Measurements from ENCODE around the gene ZNF281.

Gene ZNF281

GRCh38 chr1:200366577-200367253 lies 43.1 kb downstream of the ZNF281 start:
- Histone ChIP-seq H3K4me2 (ENCODE audit: low read depth, low read length, poor library complexity, severe bottlenecking) (no peak overlapping the region), H3K4me1 (ENCODE audit: insufficient read depth, low read length, poor library complexity, severe bottlenecking) (peaks cover 27% of the 10 kb centered on the region), H3K79me2 (ENCODE audit: insufficient read depth, low read length) (no peaks in the 10 kb centered on the region), H3K9ac (ENCODE audit: low read depth, low read length, poor library complexity, severe bottlenecking) (no peak overlapping the region), H2AFZ (ENCODE audit: low read length) (peak overlapping the region; percentile 63; the same call in 1 of the 2 replicates), H3K9me2 (replicated peaks; ENCODE audit: low read depth, low read length) (no peaks in the 10 kb centered on the region), H3K36me3 (ENCODE audit: insufficient read depth, low read length) (no peaks in the 10 kb centered on the region), H3K27me3 (ENCODE audit: insufficient read depth, low read length, poor library complexity, severe bottlenecking) (no peaks in the 10 kb centered on the region), H3K4me3 (ENCODE audit: low read length, poor library complexity, severe bottlenecking) (no peak overlapping the region), H3F3A (ENCODE audit: low read depth) (no peaks in the 10 kb centered on the region), H4K20me1 (ENCODE audit: insufficient read depth, low read length, poor library complexity, severe bottlenecking) (no peaks in the 10 kb centered on the region), H3K9me3 (ENCODE audit: insufficient read depth, low read depth, low read length) (no peaks in the 10 kb centered on the region)
- no peak for TF ChIP-seq EZH2phosphoT487 (IDR thresholded peaks at IDR 0.05; ENCODE audit: borderline replicate concordance)
- TF ChIP-seq, protein P1, sequence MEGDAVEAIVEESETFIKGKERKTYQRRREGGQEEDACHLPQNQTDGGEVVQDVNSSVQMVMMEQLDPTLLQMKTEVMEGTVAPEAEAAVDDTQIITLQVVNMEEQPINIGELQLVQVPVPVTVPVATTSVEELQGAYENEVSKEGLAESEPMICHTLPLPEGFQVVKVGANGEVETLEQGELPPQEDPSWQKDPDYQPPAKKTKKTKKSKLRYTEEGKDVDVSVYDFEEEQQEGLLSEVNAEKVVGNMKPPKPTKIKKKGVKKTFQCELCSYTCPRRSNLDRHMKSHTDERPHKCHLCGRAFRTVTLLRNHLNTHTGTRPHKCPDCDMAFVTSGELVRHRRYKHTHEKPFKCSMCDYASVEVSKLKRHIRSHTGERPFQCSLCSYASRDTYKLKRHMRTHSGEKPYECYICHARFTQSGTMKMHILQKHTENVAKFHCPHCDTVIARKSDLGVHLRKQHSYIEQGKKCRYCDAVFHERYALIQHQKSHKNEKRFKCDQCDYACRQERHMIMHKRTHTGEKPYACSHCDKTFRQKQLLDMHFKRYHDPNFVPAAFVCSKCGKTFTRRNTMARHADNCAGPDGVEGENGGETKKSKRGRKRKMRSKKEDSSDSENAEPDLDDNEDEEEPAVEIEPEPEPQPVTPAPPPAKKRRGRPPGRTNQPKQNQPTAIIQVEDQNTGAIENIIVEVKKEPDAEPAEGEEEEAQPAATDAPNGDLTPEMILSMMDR (conservative IDR thresholded peaks at IDR 0.05; ENCODE audit: low read length) = no peak

DNA sequence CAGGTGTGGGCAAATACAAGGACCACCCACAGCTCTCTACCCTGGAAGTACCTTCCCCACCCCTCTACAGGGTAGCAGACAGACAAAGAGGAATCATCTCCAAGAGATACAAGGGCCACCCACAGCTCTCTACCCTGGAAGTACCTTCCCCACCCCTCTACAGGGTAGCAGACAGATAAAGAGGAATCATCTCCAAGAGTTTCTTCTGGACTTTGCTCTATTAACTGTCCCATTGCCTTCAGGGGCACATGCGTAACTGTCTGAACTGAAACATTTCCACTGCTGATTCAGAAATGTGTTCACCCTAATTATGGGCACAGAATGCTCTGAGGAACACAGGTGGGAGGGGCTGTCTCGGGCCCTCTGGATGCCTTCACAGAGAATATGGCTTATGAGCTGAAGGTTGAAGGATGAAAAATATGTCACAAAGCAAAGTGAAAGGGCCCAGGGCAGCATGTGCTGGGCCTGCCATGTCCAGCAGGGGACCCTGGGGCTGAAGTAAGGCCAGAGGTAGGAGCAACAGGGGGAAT lies 43.9 kb downstream of the ZNF281 start:
- no peak for TF ChIP-seq EZH2phosphoT487 (IDR thresholded peaks at IDR 0.05; ENCODE audit: borderline replicate concordance)
- TF ChIP-seq, protein P1 (conservative IDR thresholded peaks at IDR 0.05; ENCODE audit: low read length) = peak; percentile 42; the same call in 1 of the 2 replicates
- Histone ChIP-seq H3K9me2 (replicated peaks; ENCODE audit: low read depth, low read length) (no peaks in the 10 kb centered on the region), H2AFZ (ENCODE audit: low read length) (peak overlapping the region; percentile 63), H3K9ac (ENCODE audit: low read depth, low read length, poor library complexity, severe bottlenecking) (no peak overlapping the region), H3K4me3 (ENCODE audit: low read length, poor library complexity, severe bottlenecking) (no peak overlapping the region), H3K4me1 (ENCODE audit: insufficient read depth, low read length, poor library complexity, severe bottlenecking) (peaks cover 27% of the 10 kb centered on the region), H3K36me3 (ENCODE audit: insufficient read depth, low read length) (no peaks in the 10 kb centered on the region), H3F3A (ENCODE audit: low read depth) (no peaks in the 10 kb centered on the region), H3K79me2 (ENCODE audit: insufficient read depth, low read length) (no peaks in the 10 kb centered on the region), H3K9me3 (ENCODE audit: insufficient read depth, low read depth, low read length) (no peaks in the 10 kb centered on the region), H3K4me2 (ENCODE audit: low read depth, low read length, poor library complexity, severe bottlenecking) (no peak overlapping the region), H4K20me1 (ENCODE audit: insufficient read depth, low read length, poor library complexity, severe bottlenecking) (no peaks in the 10 kb centered on the region), H3K27me3 (ENCODE audit: insufficient read depth, low read length, poor library complexity, severe bottlenecking) (no peaks in the 10 kb centered on the region)

GRCh38 chr1:200364831-200365230 lies 45.0 kb downstream of the ZNF281 start:
- no peak overlapping the region for H2AFZ ChIP-seq (ENCODE audit: low read length)
- H3K9ac ChIP-seq (ENCODE audit: low read depth, low read length, poor library complexity, severe bottlenecking) = no peak overlapping the region
- no peaks in the 10 kb centered on the region for H3K79me2 ChIP-seq (ENCODE audit: insufficient read depth, low read length)
- H4K20me1 ChIP-seq (ENCODE audit: insufficient read depth, low read length, poor library complexity, severe bottlenecking) = no peaks in the 10 kb centered on the region
- no peaks in the 10 kb centered on the region for H3K9me3 ChIP-seq (ENCODE audit: insufficient read depth, low read depth, low read length)
- no peaks in the 10 kb centered on the region for H3K36me3 ChIP-seq (ENCODE audit: insufficient read depth, low read length)
- peak overlapping the region; percentile 53 for H3K4me2 ChIP-seq (ENCODE audit: low read depth, low read length, poor library complexity, severe bottlenecking)
- no peaks in the 10 kb centered on the region for H3K27me3 ChIP-seq (ENCODE audit: insufficient read depth, low read length, poor library complexity, severe bottlenecking)
- no peaks in the 10 kb centered on the region for H3F3A ChIP-seq (ENCODE audit: low read depth)
- H3K4me3 ChIP-seq (ENCODE audit: low read length, poor library complexity, severe bottlenecking) = no peak overlapping the region
- H3K9me2 ChIP-seq (replicated peaks; ENCODE audit: low read depth, low read length) = no peaks in the 10 kb centered on the region
- H3K4me1 ChIP-seq (ENCODE audit: insufficient read depth, low read length, poor library complexity, severe bottlenecking) = peaks cover 27% of the 10 kb centered on the region
- no peak for TF ChIP-seq EZH2phosphoT487 (IDR thresholded peaks at IDR 0.05; ENCODE audit: borderline replicate concordance)
- TF ChIP-seq, protein P1 (conservative IDR thresholded peaks at IDR 0.05; ENCODE audit: low read length) = no peak

Measured in Loucy (cell line).